HL-60 (cell line): Measurements from ENCODE around the gene RPL13.

Experiments
- DNase-seq, 2 experiments: peaks; one replicate each; pipeline ENCODE4 v3.0.0-alpha.2; 2010 to 2020; ENCODE audit warnings: low read depth in 1 of 2, low spot score in 1 of 2
- H3K27ac ChIP-seq: fragments of 250-450 bp; sonication (Bioruptor Pico); replicated peaks from 2 replicates; pipeline ENCODE4 v1.5.1; 2020; ENCODE audit warnings: mild to moderate bottlenecking, moderate library complexity
- H3K27me3 ChIP-seq: fragments of 250-450 bp; sonication (Bioruptor Pico); 2 replicates; pipeline ENCODE4 v1.5.1; 2021; ENCODE audit warnings: mild to moderate bottlenecking, moderate library complexity; ENCODE audit not compliant: insufficient read depth, poor library complexity, severe bottlenecking
- H3K4me3 ChIP-seq: replicated peaks from 2 replicates; pipeline ENCODE4 v1.5.1; 2011; ENCODE audit warnings: mild to moderate bottlenecking, control low read depth, low read length; ENCODE audit not compliant: insufficient read depth
- CTCF ChIP-seq: IDR thresholded peaks from one replicate; pipeline ENCODE4 v1.5.1; 2011; ENCODE audit warnings: low read length, control low read depth, inconsistent platforms; ENCODE audit not compliant: insufficient read depth
- GABPA ChIP-seq: IDR thresholded peaks from 2 replicates; pipeline ENCODE4 v1.6.1; 2012; ENCODE audit warnings: low read depth
- POLR2AphosphoS5 ChIP-seq: IDR thresholded peaks from 2 replicates; pipeline ENCODE4 v1.6.1; 2012; ENCODE audit warnings: low read depth
- SPI1 ChIP-seq: IDR thresholded peaks from 2 replicates; pipeline ENCODE4 v1.6.1; 2012; ENCODE audit warnings: low read depth, mild to moderate bottlenecking, borderline replicate concordance
- TF ChIP-seq, protein P1 (sequence below): IDR thresholded peaks from 2 replicates; pipeline ENCODE4 v1.6.1; 2012; ENCODE audit warnings: low read depth; ENCODE audit not compliant: insufficient replicate concordance

RPL13 gene

DNA sequence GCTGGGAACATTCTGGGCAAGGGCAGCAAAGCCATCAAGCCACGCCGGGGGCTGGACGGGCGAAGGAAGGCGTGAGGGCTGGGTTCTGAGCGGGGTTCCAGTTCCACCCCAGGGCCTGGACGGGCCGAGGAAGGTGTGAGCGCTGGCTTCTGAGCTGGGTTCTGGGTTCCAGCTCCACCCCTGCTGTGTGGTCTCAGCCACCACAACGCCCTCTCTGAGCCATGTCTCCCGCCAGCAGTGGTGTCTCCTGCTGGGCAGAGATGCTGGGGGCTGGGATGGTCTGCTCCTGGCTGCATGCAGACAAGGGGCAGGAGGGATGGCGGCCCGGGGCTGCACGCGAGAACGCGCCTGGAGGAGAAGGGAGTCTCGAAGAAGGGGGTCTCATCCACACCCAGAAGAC, 11.2 kb downstream of the RPL13 start:
- H3K4me3 ChIP-seq: no peak overlapping the region
- H3K27ac ChIP-seq: no peak overlapping the region
- no peaks in the 10 kb centered on the region for H3K27me3 ChIP-seq
- no peak for TF ChIP-seq POLR2AphosphoS5
- TF ChIP-seq, protein P1, sequence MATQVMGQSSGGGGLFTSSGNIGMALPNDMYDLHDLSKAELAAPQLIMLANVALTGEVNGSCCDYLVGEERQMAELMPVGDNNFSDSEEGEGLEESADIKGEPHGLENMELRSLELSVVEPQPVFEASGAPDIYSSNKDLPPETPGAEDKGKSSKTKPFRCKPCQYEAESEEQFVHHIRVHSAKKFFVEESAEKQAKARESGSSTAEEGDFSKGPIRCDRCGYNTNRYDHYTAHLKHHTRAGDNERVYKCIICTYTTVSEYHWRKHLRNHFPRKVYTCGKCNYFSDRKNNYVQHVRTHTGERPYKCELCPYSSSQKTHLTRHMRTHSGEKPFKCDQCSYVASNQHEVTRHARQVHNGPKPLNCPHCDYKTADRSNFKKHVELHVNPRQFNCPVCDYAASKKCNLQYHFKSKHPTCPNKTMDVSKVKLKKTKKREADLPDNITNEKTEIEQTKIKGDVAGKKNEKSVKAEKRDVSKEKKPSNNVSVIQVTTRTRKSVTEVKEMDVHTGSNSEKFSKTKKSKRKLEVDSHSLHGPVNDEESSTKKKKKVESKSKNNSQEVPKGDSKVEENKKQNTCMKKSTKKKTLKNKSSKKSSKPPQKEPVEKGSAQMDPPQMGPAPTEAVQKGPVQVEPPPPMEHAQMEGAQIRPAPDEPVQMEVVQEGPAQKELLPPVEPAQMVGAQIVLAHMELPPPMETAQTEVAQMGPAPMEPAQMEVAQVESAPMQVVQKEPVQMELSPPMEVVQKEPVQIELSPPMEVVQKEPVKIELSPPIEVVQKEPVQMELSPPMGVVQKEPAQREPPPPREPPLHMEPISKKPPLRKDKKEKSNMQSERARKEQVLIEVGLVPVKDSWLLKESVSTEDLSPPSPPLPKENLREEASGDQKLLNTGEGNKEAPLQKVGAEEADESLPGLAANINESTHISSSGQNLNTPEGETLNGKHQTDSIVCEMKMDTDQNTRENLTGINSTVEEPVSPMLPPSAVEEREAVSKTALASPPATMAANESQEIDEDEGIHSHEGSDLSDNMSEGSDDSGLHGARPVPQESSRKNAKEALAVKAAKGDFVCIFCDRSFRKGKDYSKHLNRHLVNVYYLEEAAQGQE: no peak
- no peak for TF ChIP-seq SPI1
- no peak for TF ChIP-seq CTCF
- no peak for TF ChIP-seq GABPA
- no peak for DNase-seq

GRCh38 chr16:89572073-89572484, 11.6 kb downstream of the RPL13 start:
- H3K27me3 ChIP-seq: no peaks in the 10 kb centered on the region
- DNase-seq: no peak
- TF ChIP-seq POLR2AphosphoS5 (no peak), GABPA (no peak)
- TF ChIP-seq, protein P1: no peak
- H3K4me3 ChIP-seq: no peak overlapping the region
- no peak overlapping the region for H3K27ac ChIP-seq

DNA sequence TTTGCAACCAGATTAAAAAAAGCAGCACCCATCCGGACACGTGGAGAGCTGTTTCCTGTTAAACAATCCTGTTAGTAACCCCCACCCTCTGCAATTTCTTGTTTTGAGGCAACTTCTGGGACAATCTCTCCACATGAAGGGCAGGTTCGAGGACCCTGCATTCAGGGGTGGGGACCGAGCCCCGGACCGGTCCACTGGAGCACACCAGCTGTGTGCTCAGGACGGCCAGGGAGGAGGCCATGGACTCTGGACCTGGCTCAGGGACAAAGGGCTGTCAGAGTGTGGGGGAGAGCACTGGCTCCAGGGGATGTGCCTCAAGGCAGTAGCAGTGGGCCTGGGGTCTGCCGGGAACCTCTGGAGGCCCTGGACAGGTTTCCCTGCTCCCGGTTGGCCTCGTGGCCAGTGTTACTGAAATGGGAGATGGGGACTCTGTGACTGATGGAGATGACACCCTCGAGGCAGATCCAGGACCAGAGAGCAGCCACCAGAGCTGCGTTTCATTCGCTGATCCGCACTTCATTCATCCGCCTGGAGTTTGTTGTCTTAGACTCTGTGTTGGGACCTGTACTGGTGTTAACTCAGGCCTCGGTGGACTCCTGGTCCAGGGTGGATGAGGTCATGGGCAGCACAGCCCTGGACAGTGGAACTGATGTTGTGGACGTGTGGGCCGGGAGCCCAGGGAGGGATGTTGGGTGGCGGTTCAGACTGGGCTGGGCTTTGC, 12.2 kb downstream of the RPL13 start:
- DNase-seq: no peak
- Histone ChIP-seq H3K4me3 (no peak overlapping the region), H3K27ac (no peak overlapping the region), H3K27me3 (no peaks in the 10 kb centered on the region)
- TF ChIP-seq GABPA: no peak
- TF ChIP-seq SPI1: no peak
- no peak for TF ChIP-seq POLR2AphosphoS5
- TF ChIP-seq, protein P1: no peak
- no peak for TF ChIP-seq CTCF
